SJCRH30 (cell line): ENCODE measurements around the gene ANP32B. TPM values are rescaled to one million over a fixed set of nuclear protein-coding genes. Genes with fewer than 3 reads are reported as not detected.
A peak's percentile ranks its signal among the peaks of the same experiment; 100 is the strongest.

ENCODE experiments used
- DNase-seq, 2 experiments: peaks; one replicate each; pipeline ENCODE4 v3.0.0-alpha.2; 2015 to 2020
- H3K27ac ChIP-seq: fragments of 250-450 bp; sonication (Bioruptor Pico); 2 replicates; pipeline ENCODE4 v1.5.1; 2020; ENCODE audit warnings: mild to moderate bottlenecking, moderate library complexity
- H3K27me3 ChIP-seq: fragments of 250-450 bp; sonication (Bioruptor Pico); 2 replicates; pipeline ENCODE4 v1.5.1; 2020; ENCODE audit warnings: mild to moderate bottlenecking, moderate library complexity
- H3K36me3 ChIP-seq: fragments of 250-450 bp; sonication (Bioruptor Pico); 2 replicates; pipeline ENCODE4 v1.5.1; 2020; ENCODE audit warnings: mild to moderate bottlenecking, moderate library complexity
- H3K4me1 ChIP-seq: fragments of 250-450 bp; sonication (Bioruptor Pico); 2 replicates; pipeline ENCODE4 v1.5.1; 2020; ENCODE audit warnings: mild to moderate bottlenecking, moderate library complexity
- H3K4me3 ChIP-seq: fragments of 250-450 bp; sonication (Bioruptor Pico); 2 replicates; pipeline ENCODE4 v1.5.1; 2020; ENCODE audit warnings: mild to moderate bottlenecking, moderate library complexity
- H3K9me3 ChIP-seq: fragments of 250-450 bp; sonication (Bioruptor Pico); replicated peaks from 2 replicates; pipeline ENCODE4 v1.5.1; 2020; ENCODE audit warnings: mild to moderate bottlenecking, moderate library complexity
- total RNA-seq: library from RNA; depleted of rRNA; stranded (reverse); fragments of >200 nt; shearing (Covaris generic); gene quantifications from 2 replicates; pipeline ENCODE4 v1.2.3, GENCODE V29; 2014

Gene ANP32B
- total RNA-seq, 1 experiment from 2014 or later = 45.7 TPM

DNA sequence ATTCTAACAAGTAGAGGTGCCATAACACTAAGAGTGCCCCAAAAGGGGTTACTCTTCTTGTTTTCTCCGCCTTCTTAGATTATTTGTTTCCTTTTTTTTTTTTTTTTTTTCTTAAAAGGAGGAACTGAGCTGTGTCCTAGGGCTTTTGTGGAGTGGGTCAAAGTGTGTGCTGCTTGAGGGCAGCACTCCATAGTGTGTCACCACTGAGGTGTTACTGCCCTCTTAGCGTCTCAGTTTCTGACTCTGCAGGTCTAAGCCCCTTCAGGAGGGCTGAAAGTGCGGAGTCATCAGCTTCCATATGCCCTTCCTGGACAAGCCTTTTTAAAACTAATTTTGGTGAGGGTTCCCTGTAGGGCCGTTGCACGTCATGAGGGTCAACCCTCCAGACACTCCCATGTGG lies 60.8 kb downstream of the ANP32B start:
- Histone ChIP-seq H3K36me3 (no peaks in the 10 kb centered on the region), H3K9me3 (peaks cover 7% of the 10 kb centered on the region)

DNA sequence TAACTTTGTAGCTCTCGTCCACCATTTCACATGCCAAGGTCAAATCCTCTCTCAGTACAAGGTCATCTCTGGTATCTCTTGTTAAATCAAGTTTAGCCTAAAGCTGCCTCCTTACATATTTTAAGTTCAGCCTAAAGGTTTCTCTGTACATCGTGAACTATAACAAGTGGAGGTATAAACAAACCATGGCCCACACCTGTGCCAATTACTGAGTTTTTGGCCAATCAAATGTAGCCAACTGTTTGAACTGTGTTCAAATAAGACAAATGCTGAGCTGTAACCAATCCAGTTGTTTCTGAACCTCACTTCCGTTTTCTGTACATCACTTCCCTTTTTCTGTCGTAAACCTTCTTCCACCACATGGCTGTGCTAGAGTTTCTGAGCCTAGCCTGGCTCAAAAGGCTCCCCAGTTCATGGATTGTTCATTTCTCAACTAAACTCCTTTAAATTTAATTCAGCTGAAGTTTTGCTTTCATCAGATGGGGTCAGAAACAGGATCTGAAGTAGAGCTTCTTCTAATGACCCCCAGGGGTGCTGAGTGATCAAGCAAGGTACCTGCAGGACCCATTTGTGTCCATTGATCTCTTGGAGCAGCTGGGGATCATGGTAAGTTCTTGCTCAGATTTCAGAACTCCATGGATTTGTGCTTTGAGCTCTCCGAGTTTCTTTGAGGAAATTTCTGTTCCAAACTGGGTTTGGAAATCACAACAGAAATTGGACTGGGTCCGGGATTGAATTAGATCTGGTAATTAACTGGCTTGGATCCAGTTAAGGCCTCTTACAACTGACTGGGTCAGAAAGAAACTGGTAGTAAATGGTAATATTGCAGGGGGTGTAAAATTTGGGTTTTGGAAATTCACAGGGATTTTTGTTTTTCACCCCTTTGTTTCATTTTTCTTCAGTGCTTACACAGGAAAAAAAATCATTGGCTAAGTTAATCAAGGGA lies 62.4 kb downstream of the ANP32B start:
- H3K9me3 ChIP-seq = peaks cover 7% of the 10 kb centered on the region
- 0 out of 2 replicates have a peak overlapping the region, but pooled peaks have one; percentile 3 for H3K27ac ChIP-seq
- peak in 1 of 2 experiments; percentile 39 for DNase-seq
- no peaks in the 10 kb centered on the region for H3K36me3 ChIP-seq
- H3K4me3 ChIP-seq = peak overlapping the region; percentile 39
- peaks cover 6% of the 10 kb centered on the region for H3K27me3 ChIP-seq
- no peaks in the 10 kb centered on the region for H3K4me1 ChIP-seq

More for the DNA sequence above, 60.8 kb downstream of the ANP32B start:
- Histone ChIP-seq H3K4me3 (no peak overlapping the region), H3K4me1 (no peaks in the 10 kb centered on the region), H3K27me3 (peaks cover 18% of the 10 kb centered on the region), H3K27ac (no peak overlapping the region)
- no peak for DNase-seq

DNA sequence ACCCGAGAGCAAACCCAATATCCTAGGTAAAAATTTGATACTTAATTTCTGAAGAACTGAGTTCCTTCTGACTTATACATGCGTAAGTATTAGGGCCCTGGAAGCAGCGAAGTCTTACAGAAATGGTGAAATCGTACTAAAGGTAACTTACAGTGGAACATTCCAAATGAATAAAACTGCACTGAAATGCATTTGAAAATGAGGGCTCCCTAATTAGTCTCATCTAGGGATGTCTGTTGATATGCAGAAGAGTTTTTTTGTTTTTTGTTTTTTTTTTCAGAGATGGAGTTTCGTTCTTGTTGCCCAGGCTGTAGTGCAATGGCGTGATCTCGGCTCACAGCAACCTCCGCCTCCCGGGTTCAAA lies 63.0 kb downstream of the ANP32B start:
- no peak overlapping the region for H3K27ac ChIP-seq
- peaks cover 1% of the 10 kb centered on the region for H3K27me3 ChIP-seq
- peaks cover 7% of the 10 kb centered on the region for H3K9me3 ChIP-seq
- no peaks in the 10 kb centered on the region for H3K36me3 ChIP-seq
- H3K4me1 ChIP-seq = no peaks in the 10 kb centered on the region
- peak overlapping the region; percentile 39; the same call in 1 of the 2 replicates for H3K4me3 ChIP-seq
- no peak for DNase-seq

DNA sequence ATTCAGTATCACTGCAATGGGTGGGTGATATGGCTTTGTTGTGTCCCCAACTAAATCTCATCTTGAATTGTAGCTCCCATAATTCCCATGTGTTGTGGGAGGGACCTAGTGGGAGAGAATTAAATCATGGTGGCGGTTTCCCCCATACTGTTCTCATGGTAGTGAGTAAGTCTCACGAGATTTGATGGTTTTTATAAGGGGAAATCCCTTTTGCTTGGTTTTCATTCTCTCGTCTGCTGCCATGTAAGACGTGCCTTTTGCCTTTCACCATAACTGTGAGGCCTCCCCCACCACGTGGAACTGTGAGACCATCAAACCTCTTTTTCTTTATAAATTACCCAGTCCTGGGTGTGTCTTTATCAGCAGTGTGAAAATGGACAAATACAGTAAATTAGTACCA lies 63.9 kb downstream of the ANP32B start:
- Histone ChIP-seq H3K27ac (no peak overlapping the region), H3K27me3 (no peaks in the 10 kb centered on the region; the same call in none of the 2 replicates), H3K4me1 (no peaks in the 10 kb centered on the region), H3K4me3 (no peak overlapping the region), H3K9me3 (peaks cover 7% of the 10 kb centered on the region), H3K36me3 (no peaks in the 10 kb centered on the region)
- no peak for DNase-seq

DNA sequence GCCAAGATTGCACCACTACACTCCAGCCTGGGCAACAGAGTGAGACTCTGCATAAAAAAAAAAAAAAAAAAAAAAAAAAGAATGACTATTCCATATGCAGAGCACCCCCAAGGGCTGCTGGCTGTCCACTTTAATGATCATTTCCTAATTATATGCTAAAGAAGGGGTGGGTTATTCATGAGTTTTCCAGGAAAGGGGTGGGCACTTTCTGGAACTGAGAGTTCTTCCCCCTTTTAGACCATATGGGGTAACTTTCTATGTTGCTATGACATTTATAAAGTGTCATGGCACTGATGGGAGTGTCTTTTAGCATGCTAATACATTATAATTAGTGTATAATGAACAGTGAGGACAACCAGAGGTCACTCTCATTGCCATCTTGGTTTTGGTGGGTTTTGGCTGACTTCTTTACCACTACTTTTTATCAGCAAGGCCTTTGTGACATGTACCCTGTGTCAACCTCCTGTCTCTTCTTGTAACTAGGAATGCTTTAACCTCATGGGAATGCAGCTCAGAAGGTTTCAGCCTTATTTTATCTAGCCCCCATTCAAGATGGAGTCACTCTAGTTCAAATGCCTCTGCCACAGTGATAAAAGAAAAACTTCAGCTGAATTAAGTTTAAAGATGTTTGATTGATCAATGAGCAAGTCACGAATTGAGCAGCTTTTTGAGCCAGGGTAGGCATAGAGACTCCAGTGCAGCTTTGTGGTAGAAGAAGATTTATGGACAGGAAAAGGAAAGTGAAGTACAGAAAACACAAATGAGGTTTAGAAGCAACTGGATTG lies 66.3 kb downstream of the ANP32B start:
- H3K4me3 ChIP-seq = no peak overlapping the region
- no peaks in the 10 kb centered on the region for H3K4me1 ChIP-seq
- DNase-seq = no peak
- H3K27ac ChIP-seq = no peak overlapping the region
- H3K27me3 ChIP-seq = no peaks in the 10 kb centered on the region; the same call in none of the 2 replicates
- H3K9me3 ChIP-seq = peaks cover 7% of the 10 kb centered on the region
- H3K36me3 ChIP-seq = no peaks in the 10 kb centered on the region

DNA sequence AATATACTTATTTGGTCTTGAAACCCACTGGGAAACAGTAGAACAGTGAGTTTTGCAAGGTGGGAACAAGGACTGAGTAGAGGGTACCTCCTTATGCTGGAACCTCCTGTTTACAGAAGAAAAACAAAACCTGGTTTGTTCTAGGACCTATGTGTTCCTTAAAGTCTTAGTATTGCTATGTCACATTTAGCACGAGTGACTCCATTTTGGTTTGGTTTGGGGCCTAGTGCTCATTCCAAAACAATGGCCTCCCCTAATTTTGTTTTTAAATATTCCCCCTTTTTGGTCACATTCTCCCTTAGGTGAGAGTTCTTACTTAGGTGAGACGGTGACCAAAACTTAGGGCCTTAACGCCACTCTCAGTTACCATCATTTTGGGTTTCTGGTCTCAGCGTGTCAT lies 67.2 kb downstream of the ANP32B start:
- Histone ChIP-seq H3K36me3 (no peaks in the 10 kb centered on the region), H3K27ac (no peak overlapping the region), H3K4me1 (no peaks in the 10 kb centered on the region)

DNA sequence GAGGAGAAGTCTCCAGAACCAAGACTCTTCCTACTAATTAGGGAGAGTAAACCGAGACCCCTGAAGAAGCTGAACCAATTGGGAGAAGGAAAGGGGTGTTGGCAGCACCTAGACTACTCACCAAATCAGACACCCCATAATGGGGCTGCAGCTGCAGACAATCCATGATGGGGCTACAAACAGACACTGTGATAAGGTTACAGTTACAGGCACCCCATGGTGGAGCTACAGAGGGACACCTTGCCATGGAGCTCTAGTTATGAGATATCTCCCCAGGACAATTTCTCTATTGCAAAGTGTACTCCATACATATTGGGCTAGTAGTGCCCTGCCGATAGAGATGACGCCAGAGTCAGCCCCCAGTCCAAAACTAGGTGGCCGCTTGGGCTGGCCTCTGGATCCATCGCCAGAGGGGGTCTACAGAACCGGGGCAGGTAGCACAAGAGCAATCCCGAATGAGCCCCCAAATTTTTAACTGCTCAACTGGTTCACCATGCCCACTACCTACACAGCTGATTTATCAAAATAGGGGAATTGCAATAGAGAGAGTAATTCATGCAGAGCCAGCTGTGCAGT lies 71.3 kb downstream of the ANP32B start:
- Histone ChIP-seq H3K27me3 (no peaks in the 10 kb centered on the region; the same call in 1 of the 2 replicates), H3K4me3 (no peak overlapping the region), H3K36me3 (no peaks in the 10 kb centered on the region), H3K9me3 (no peaks in the 10 kb centered on the region; the same call in 1 of the 2 replicates), H3K4me1 (no peaks in the 10 kb centered on the region), H3K27ac (no peak overlapping the region)
- no peak for DNase-seq

More for the DNA sequence above, 67.2 kb downstream of the ANP32B start:
- Histone ChIP-seq H3K9me3 (peaks cover 7% of the 10 kb centered on the region), H3K27me3 (no peaks in the 10 kb centered on the region; the same call in 1 of the 2 replicates), H3K4me3 (no peak overlapping the region)
- no peak for DNase-seq

DNA sequence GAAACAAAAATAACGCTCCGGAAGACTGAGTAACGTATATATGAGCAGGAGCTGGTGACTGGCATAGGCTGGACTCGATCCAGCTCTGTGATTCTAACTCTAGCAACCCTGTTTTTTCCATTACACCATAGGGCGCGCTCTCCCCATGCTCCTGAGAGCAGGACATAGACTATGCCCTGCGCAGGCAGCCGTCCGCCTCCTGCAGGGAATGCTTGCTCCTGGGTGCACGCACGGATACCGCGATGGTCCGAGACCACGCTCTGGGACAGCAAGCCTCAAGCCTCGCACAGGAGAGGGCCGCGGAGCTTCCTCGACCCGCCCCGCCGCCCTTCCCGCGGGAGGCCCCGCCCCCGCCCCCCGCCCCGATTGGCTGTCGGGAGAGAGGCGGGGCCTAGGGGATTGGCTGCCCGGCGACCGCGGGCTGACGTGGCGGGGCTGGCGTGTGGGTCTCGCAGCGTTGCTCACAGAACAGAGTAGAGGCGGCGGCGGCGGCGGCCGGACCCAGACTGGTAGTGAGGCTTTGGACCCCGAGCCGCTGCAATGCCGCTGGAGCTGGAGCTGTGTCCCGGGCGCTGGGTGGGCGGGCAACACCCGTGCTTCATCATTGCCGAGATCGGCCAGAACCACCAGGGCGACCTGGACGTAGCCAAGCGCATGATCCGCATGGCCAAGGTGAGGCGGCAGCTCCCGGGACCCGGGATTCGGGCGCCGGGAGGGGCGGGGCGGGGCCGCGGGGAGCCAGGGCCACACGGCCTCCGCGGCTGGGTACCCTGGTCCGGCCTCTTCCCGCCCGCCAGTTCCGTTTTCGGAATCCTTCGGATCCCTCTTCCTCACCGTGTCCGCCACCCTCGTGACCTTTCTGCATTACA lies 73.4 kb downstream of the ANP32B start, which contains the start of gene NANS:
Gene NANS, plus strand, starts transcription at position 464 of the 869 bp plus-strand sequence. Its CDS starts 77 bp downstream, at position 541.
- H3K4me1 ChIP-seq = no peaks in the 10 kb centered on the region
- DNase-seq = peak; percentile 95 to 96
- no peaks in the 10 kb centered on the region; the same call in 1 of the 2 replicates for H3K9me3 ChIP-seq
- no peaks in the 10 kb centered on the region for H3K27me3 ChIP-seq
- H3K4me3 ChIP-seq = peak within 1 kb of the TSS; percentile 94
- peaks cover 8% of the 10 kb centered on the region; the same call in 1 of the 2 replicates for H3K36me3 ChIP-seq
- peak within 1 kb of the TSS; percentile 75 for H3K27ac ChIP-seq

DNA sequence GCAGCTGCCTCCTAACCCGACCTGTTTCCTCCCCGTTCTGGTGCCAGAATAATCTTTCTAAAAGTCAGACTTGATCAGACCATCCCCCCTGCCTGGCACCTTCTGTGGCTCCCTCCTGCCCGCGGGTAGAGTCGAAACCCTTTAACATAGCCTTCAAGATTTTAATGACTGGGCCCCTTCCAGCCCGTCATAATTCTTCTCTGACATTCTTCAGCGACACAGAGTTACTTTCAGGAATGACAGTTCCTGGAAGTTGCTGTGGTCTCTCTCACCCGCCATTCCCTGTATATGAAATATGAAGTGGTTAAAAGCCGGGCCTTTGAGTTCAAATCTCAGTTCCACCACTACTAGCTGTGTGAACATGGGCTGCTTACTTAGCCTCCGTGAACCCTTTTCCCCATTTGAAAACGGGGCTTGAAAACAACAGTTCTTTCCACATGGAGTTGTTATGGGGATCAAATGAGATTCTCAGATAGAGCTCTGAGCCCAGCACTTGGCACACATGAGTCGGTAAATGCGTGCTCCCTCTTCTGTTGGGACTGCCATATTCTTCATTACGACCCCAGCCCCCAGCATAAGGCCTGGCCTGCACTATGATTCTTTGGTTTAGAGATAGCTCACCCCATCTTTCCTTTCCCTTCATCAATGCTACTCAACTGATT lies 74.1 kb downstream of the ANP32B start:
- peak overlapping the region; percentile 75 for H3K27ac ChIP-seq
- no peaks in the 10 kb centered on the region for H3K4me1 ChIP-seq
- H3K27me3 ChIP-seq = no peaks in the 10 kb centered on the region
- DNase-seq = peak; percentile 18 to 44
- H3K36me3 ChIP-seq = peaks cover 8% of the 10 kb centered on the region; the same call in 1 of the 2 replicates
- peak overlapping the region; percentile 94 for H3K4me3 ChIP-seq
- no peaks in the 10 kb centered on the region; the same call in 1 of the 2 replicates for H3K9me3 ChIP-seq

DNA sequence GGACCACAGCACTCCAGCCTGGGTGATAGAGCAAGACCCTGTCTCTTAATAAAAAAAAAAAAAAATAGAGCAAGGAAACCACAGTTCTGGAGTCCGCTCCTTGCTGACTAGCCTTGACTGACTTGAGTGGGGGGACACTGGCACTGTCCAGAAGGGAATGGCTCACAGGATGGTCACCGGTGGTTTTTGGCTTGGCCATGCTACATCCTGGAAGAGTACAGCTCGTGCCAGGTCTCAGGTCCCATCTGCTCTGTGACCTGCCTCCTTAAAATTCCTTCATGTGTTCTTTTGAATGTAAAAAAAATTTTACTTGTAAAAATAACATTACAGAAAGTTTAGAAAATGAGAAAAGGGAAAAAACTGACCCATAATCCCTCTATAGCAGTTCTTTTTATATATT lies 79.0 kb downstream of the ANP32B start:
- Histone ChIP-seq H3K27ac (no peak overlapping the region), H3K9me3 (no peaks in the 10 kb centered on the region), H3K36me3 (peaks cover 24% of the 10 kb centered on the region), H3K4me1 (no peaks in the 10 kb centered on the region), H3K27me3 (no peaks in the 10 kb centered on the region), H3K4me3 (no peak overlapping the region)
- DNase-seq = no peak

DNA sequence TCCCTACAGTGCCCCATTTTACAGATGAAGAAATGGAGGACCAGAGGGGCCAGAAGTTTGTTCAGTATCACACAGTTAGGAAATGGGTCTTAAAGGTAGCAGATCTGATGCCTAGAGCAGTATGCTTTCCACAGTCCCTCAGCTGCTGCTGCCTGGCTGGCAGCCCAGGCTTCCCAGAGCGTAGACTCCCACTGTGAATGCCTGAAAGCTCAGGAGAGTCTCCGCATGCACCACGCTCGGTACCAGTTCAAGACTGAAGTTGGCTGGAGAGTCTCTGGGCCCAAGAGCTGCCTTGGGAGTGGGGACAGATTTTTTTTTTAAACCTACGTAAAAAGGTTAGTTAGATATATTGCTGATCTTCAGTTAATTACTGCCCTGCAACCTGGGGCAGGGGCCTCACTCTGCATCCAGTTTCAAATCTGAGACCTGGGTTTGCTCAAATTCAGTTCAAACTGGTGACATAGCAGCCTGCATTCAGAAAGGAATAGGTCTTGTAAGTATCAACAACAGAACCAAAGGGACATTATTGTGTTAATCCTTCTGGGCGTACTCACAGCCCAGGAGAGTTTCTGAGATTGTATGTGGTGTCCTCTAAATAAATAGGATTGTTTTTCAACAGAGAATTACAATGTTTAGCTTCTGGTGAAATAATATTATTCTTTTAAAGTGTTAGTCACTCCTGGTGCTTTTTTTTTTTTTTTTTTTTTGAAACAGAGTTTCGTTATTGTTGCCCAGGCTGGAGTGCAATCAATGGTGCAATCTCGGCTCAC lies 81.7 kb downstream of the ANP32B start:
- DNase-seq = no peak
- no peaks in the 10 kb centered on the region for H3K27me3 ChIP-seq
- no peak overlapping the region for H3K4me3 ChIP-seq
- no peak overlapping the region for H3K27ac ChIP-seq
- no peaks in the 10 kb centered on the region for H3K9me3 ChIP-seq
- H3K4me1 ChIP-seq = no peaks in the 10 kb centered on the region
- H3K36me3 ChIP-seq = peaks cover 31% of the 10 kb centered on the region
